Liver (tissue), 9 donors: Measurements from ENCODE around the gene XYLT1. TPM values are rescaled to one million over a fixed set of nuclear protein-coding genes. Genes with fewer than 3 reads are reported as not detected.

Source experiments
- DNase-seq: peaks from one replicate; pipeline ENCODE4 v3.0.0-alpha.2; 2017; ENCODE audit warnings: low spot score
- H3K27ac ChIP-seq, 2 donors: one replicate each; pipeline ENCODE4 v1.7.0; 2013; ENCODE audit warnings: inconsistent platforms in 2 of 2, low read length in 2 of 2, control low read depth in 1 of 2, low read depth in 1 of 2, mild to moderate bottlenecking in 1 of 2
- H3K27me3 ChIP-seq, 4 donors: one replicate each; pipeline versions ENCODE4 v1.6.1 to v1.7.0; 2013; ENCODE audit warnings: low read length in 3 of 4, inconsistent platforms in 1 of 4, mild to moderate bottlenecking in 1 of 4, moderate library complexity in 1 of 4; ENCODE audit not compliant: control insufficient read depth in 4 of 4, insufficient read depth in 4 of 4
- H3K36me3 ChIP-seq, 4 donors: one replicate each; pipeline versions ENCODE4 v1.6.1 to v1.7.0; 2013; ENCODE audit warnings: low read length in 3 of 4, mild to moderate bottlenecking in 3 of 4, low read depth in 1 of 4, moderate library complexity in 1 of 4; ENCODE audit not compliant: control insufficient read depth in 4 of 4, insufficient read depth in 3 of 4
- H3K4me1 ChIP-seq, 4 donors: one replicate each; pipeline versions ENCODE4 v1.6.1 to v1.7.0; 2013; ENCODE audit warnings: low read length in 3 of 4, mild to moderate bottlenecking in 3 of 4, moderate library complexity in 1 of 4; ENCODE audit not compliant: control insufficient read depth in 4 of 4, insufficient read depth in 4 of 4
- H3K4me3 ChIP-seq, 3 donors: one replicate each; pipeline versions ENCODE4 v1.6.1 to v1.7.0; 2013; ENCODE audit warnings: low read length in 3 of 3, control low read depth in 1 of 3, low read depth in 1 of 3, mild to moderate bottlenecking in 1 of 3
- H3K9ac ChIP-seq, 2 donors: one replicate each; pipeline ENCODE4 v1.7.0; 2013; ENCODE audit warnings: low read length in 2 of 2, mild to moderate bottlenecking in 2 of 2, moderate library complexity in 2 of 2, control low read depth in 1 of 2, low read depth in 1 of 2
- H3K9me3 ChIP-seq, 4 donors: one replicate each; pipeline versions ENCODE4 v1.6.1 to v1.7.0; 2013; ENCODE audit warnings: low read length in 3 of 4; ENCODE audit not compliant: control insufficient read depth in 4 of 4
- ATF3 ChIP-seq: IDR thresholded peaks from 2 replicates; pipeline ENCODE4 v1.6.1; 2016; ENCODE audit warnings: antibody characterized with exemption
- CTCF ChIP-seq: fragments of 150-350 bp; IDR thresholded peaks from 2 replicates; pipeline ENCODE4 v1.5.1; 2017; ENCODE audit warnings: improper control_type of control experiment, low read depth, low read length; ENCODE audit not compliant: missing input control
- EGR1 ChIP-seq, 2 donors: IDR thresholded peaks; 2 replicates each; pipeline ENCODE4 v1.6.1; 2016 to 2018; ENCODE audit warnings: antibody characterized with exemption in 2 of 2, low read depth in 2 of 2
- FOXA1 ChIP-seq: IDR thresholded peaks from 2 replicates; pipeline ENCODE4 v1.6.1; 2016; ENCODE audit warnings: antibody characterized with exemption
- FOXA2 ChIP-seq: IDR thresholded peaks from 2 replicates; pipeline ENCODE4 v1.6.1; 2016; ENCODE audit warnings: antibody characterized with exemption
- GABPA ChIP-seq, 2 donors: IDR thresholded peaks in 1 of 2; conservative IDR thresholded peaks in 1 of 2; 2 replicates each; pipeline ENCODE4 v1.6.1; 2016; ENCODE audit warnings: antibody characterized with exemption in 2 of 2, mild to moderate bottlenecking in 1 of 2, moderate library complexity in 1 of 2
- HNF4A ChIP-seq, 2 donors: conservative IDR thresholded peaks; 2 replicates each; pipeline ENCODE4 v1.6.1; 2016; ENCODE audit warnings: antibody characterized with exemption in 2 of 2, mild to moderate bottlenecking in 2 of 2
- HNF4G ChIP-seq: IDR thresholded peaks from 2 replicates; pipeline ENCODE4 v1.6.1; 2016; ENCODE audit warnings: antibody characterized with exemption
- JUND ChIP-seq, 2 donors: IDR thresholded peaks; 2 replicates each; pipeline ENCODE4 v1.6.1; 2016; ENCODE audit warnings: antibody characterized with exemption in 2 of 2
- MAX ChIP-seq: IDR thresholded peaks from 2 replicates; pipeline ENCODE4 v1.6.1; 2016; ENCODE audit warnings: antibody characterized with exemption
- NR2F2 ChIP-seq: IDR thresholded peaks from 2 replicates; pipeline ENCODE4 v1.6.1; 2016; ENCODE audit warnings: antibody characterized with exemption
- RAD21 ChIP-seq, 2 donors: IDR thresholded peaks; 2 replicates each; pipeline ENCODE4 v1.6.1; 2016; ENCODE audit warnings: antibody characterized with exemption in 2 of 2, mild to moderate bottlenecking in 2 of 2
- REST ChIP-seq: IDR thresholded peaks from 2 replicates; pipeline ENCODE4 v1.6.1; 2016; ENCODE audit warnings: antibody characterized with exemption, mild to moderate bottlenecking
- RXRA ChIP-seq, 2 donors: IDR thresholded peaks; 2 replicates each; pipeline ENCODE4 v1.6.1; 2017 to 2018; ENCODE audit warnings: antibody characterized with exemption in 2 of 2, mild to moderate bottlenecking in 1 of 2
- SP1 ChIP-seq: IDR thresholded peaks from 2 replicates; pipeline ENCODE4 v1.6.1; 2018; ENCODE audit warnings: antibody characterized with exemption, mild to moderate bottlenecking
- TAF1 ChIP-seq: conservative IDR thresholded peaks from 2 replicates; pipeline ENCODE4 v1.6.1; 2016; ENCODE audit warnings: antibody characterized with exemption, mild to moderate bottlenecking
- YY1 ChIP-seq: IDR thresholded peaks from 2 replicates; pipeline ENCODE4 v1.6.1; 2016; ENCODE audit warnings: antibody characterized with exemption, mild to moderate bottlenecking
- ZBTB33 ChIP-seq: IDR thresholded peaks from 2 replicates; pipeline ENCODE4 v1.6.1; 2016; ENCODE audit warnings: antibody characterized with exemption
- polyA plus RNA-seq, 2 donors: library from polyadenylated mRNA; stranded (reverse) in 1 of 2; unstranded in 1 of 2; fragments of 200-250 nt in 1 of 2; fragments of >200 nt in 1 of 2; fragmentation: Nextera tagmentation in 1 of 2; extraction: Ambion mirVana in 1 of 2; gene quantifications; one replicate each; pipeline versions ENCODE4 v1.2.1 to v1.2.3, GENCODE V29; 2013 to 2015
- total RNA-seq, 2 donors: library from RNA; depleted of rRNA; stranded (reverse); fragments of >200 nt; gene quantifications; one replicate each; pipeline ENCODE4 v1.2.3, GENCODE V29; 2014
- donor health status: healthy.
- donor health status: healthy.
- donor health status: healthy.
- donor health status: healthy.
- donor health status: healthy.

XYLT1 gene
- total and polyA plus RNA-seq, 4 donors: 0.25 to 2.3 (median 0.53) TPM

GRCh38 chr16:17125671-17126070 is 345.1 kb downstream of the XYLT1 start:
- H3K27me3 ChIP-seq: no peaks in the 10 kb centered on the region
- TF ChIP-seq YY1: no peak
- TF ChIP-seq SP1: no peak
- no peak for TF ChIP-seq RAD21 (IDR thresholded peaks at IDR 0.05)
- TF ChIP-seq RXRA (IDR thresholded peaks at IDR 0.05): no peak
- TF ChIP-seq FOXA1: no peak
- TF ChIP-seq TAF1: no peak
- no peak for TF ChIP-seq FOXA2
- no peak for TF ChIP-seq REST
- TF ChIP-seq HNF4A (conservative IDR thresholded peaks at IDR 0.05): no peak
- no peak for TF ChIP-seq ZBTB33
- no peak for TF ChIP-seq ATF3
- no peak for TF ChIP-seq GABPA (IDR thresholded peaks at IDR 0.05 in 1 of 2, conservative IDR thresholded peaks at IDR 0.05 in 1 of 2)
- no peak for TF ChIP-seq EGR1 (IDR thresholded peaks at IDR 0.05; ENCODE audit: low read depth in 2 of 2)
- TF ChIP-seq HNF4G: no peak
- no peak for TF ChIP-seq CTCF
- no peak for TF ChIP-seq NR2F2
- TF ChIP-seq MAX: no peak
- no peak for TF ChIP-seq JUND (IDR thresholded peaks at IDR 0.05)
- H3K27ac ChIP-seq: no peak overlapping the region
- no peak overlapping the region for H3K4me3 ChIP-seq
- peaks cover 0 to 3% (median 0%) of the 10 kb centered on the region in 4 donors for H3K9me3 ChIP-seq
- no peaks in the 10 kb centered on the region for H3K36me3 ChIP-seq
- no peak overlapping the region for H3K9ac ChIP-seq
- no peak for DNase-seq
- H3K4me1 ChIP-seq: no peaks in the 10 kb centered on the region
